ENCODE data around the gene HAUS7. TPM values are rescaled to one million over a fixed set of nuclear protein-coding genes. Genes with fewer than 3 reads are reported as not detected.

The HAUS7 gene
- total RNA-seq (28.1 TPM), polyA plus RNA-seq (ENCODE audit: insufficient read depth, low read depth, low replicate concordance) (47.6 TPM)
- long read RNA-seq, donor 1, partial matches to known transcripts = 143 of 145 reads
- long read RNA-seq, donor 1, other reads (novel, unspliced or antisense) = 0 of 145 reads
- long read RNA-seq, donor 2, transcript HAUS7-202 (10 exons, 1,363 nt) = major isoform, 5 of 5 reads
- long read RNA-seq, donor 2, partial matches to known transcripts = 0 of 5 reads
- long read RNA-seq, donor 2, other reads (novel, unspliced or antisense) = 0 of 5 reads
- long read RNA-seq, donor 3, partial matches to known transcripts = 0 of 3 reads
- long read RNA-seq, donor 3, other reads (novel, unspliced or antisense) = 0 of 3 reads
- long read RNA-seq, donor 4, transcript HAUS7-202 (10 exons, 1,363 nt) = major isoform, 8 of 238 reads
- long read RNA-seq, donor 4, partial matches to known transcripts = 225 of 238 reads
- long read RNA-seq, donor 4, other reads (novel, unspliced or antisense) = 5 of 238 reads
- long read RNA-seq, donor 5 = 0 reads
- long read RNA-seq, donor 6 = 0 reads
- long read RNA-seq, donor 7, transcript HAUS7-202 (10 exons, 1,363 nt) = major isoform, 12 of 19 reads
- long read RNA-seq, donor 7, partial matches to known transcripts = 4 of 19 reads
- long read RNA-seq, donor 7, other reads (novel, unspliced or antisense) = 2 of 19 reads
- long read RNA-seq, donor 8, partial matches to known transcripts = 151 of 160 reads
- long read RNA-seq, donor 8, other reads (novel, unspliced or antisense) = 5 of 160 reads
- long read RNA-seq, donor 9, partial matches to known transcripts = 94 of 122 reads
- long read RNA-seq, donor 9, other reads (novel, unspliced or antisense) = 24 of 122 reads
- long read RNA-seq, donor 10, partial matches to known transcripts = 0 of 4 reads
- long read RNA-seq, donor 10, other reads (novel, unspliced or antisense) = 0 of 4 reads

- no peaks in the 10 kb centered on the region for H3K27me3 ChIP-seq (ENCODE audit: control insufficient read depth, insufficient read depth, low read length)
Measured at GRCh38 chrX:153470411-153471363, at the start of gene HAUS7. HAUS7 (minus strand) TSS chrX:153470576; CDS start chrX:153470557, 19 bp downstream.

GRCh38 chrX:153519569-153520286, 49.4 kb upstream of the HAUS7 start:
- Histone ChIP-seq H3K36me3 (ENCODE audit: control insufficient read depth in 2 of 3, insufficient read depth in 3 of 3, low read length in 3 of 3) (no peaks in the 10 kb centered on the region), H3K9ac (ENCODE audit: low read length in 3 of 3) (no peak overlapping the region), H3K27me3 (ENCODE audit: control insufficient read depth, insufficient read depth, low read length) (peaks cover 10% of the 10 kb centered on the region), H3K9me3 (ENCODE audit: control insufficient read depth in 2 of 3, insufficient read depth in 1 of 3, low read length in 3 of 3) (no peaks in the 10 kb centered on the region), H3K4me3 (ENCODE audit: low read length in 3 of 3) (no peak overlapping the region), H3K4me1 (ENCODE audit: control insufficient read depth in 2 of 3, insufficient read depth in 2 of 3, low read depth in 1 of 3, low read length in 3 of 3) (no peaks in the 10 kb centered on the region), H3K27ac (ENCODE audit: low read depth in 2 of 2, low read length in 2 of 2) (no peak overlapping the region)
- no peak for TF ChIP-seq CTCF (IDR thresholded peaks at IDR 0.05; ENCODE audit: borderline replicate concordance, extremely low read depth, insufficient read depth)
- FAIRE-seq (no peak), DNase-seq (no peak)
- intact Hi-C loops (cut with DNase I) = no loop called here

More at GRCh38 chrX:153470411-153471363, at the start of gene HAUS7:
- TF ChIP-seq CTCF (IDR thresholded peaks at IDR 0.05; ENCODE audit: borderline replicate concordance, extremely low read depth, insufficient read depth) = peak; percentile 71
- Histone ChIP-seq H3K27ac (ENCODE audit: low read depth in 2 of 2, low read length in 2 of 2) (peak within 1 kb of the TSS; percentile 43 to 65), H3K4me3 (ENCODE audit: low read length in 3 of 3) (peak within 1 kb of the TSS; percentile 36 to 74 (median 54)), H3K36me3 (ENCODE audit: control insufficient read depth in 2 of 3, insufficient read depth in 3 of 3, low read length in 3 of 3) (no peaks in the 10 kb centered on the region), H3K9me3 (ENCODE audit: control insufficient read depth in 2 of 3, insufficient read depth in 1 of 3, low read length in 3 of 3) (no peaks in the 10 kb centered on the region), H3K4me1 (ENCODE audit: control insufficient read depth in 2 of 3, insufficient read depth in 2 of 3, low read depth in 1 of 3, low read length in 3 of 3) (peaks cover 0 to 3% (median 0%) of the 10 kb centered on the region in 3 donors), H3K9ac (ENCODE audit: low read length in 3 of 3) (peak within 1 kb of the TSS in 1 of 3 donors; percentile 34)
- FAIRE-seq (no peak), DNase-seq (peak; percentile 91 to 97 (median 95))
- intact Hi-C loops (cut with DNase I) = no loop called here
